ENCODE results near the gene LRR1. TPM values are rescaled to one million over a fixed set of nuclear protein-coding genes. Genes with fewer than 3 reads are reported as not detected.

LRR1 gene
- total and polyA plus RNA-seq, 2 of the 4 experiments (the other 2 are of a cell fraction): 11.6 to 20.8 TPM

DNA sequence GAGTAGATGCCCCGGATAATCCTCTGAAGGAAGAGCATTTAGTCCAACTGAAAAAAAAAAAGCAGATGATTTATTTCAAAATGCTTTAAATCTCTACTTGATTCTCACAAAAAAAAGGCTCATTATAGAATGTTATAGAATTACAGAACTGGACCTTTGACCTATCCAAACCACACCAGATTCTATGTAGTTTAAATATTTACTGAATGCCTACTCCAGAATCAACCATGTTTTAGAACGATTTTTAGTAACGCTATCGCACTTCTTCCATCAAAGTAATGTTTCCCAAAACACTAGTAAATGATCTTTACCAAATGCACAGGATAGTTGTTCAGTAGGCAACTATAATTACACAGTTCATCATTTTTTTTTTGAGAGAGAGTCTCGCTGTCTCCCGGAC, 15.1 kb upstream of the LRR1 start:
- CTCF ChIA-PET: no interaction called here
- Histone ChIP-seq H2BK20ac (ENCODE audit: low read depth, low read length) (no peak overlapping the region), H4K20me1 (ENCODE audit: insufficient read depth, low read length) (peaks cover 64% of the 10 kb centered on the region), H4K5ac (ENCODE audit: low read depth, low read length) (no peak overlapping the region), H3K4ac (ENCODE audit: low read depth, low read length) (no peak overlapping the region), H3K23ac (ENCODE audit: low read depth, low read length) (no peak overlapping the region), H2AK9ac (replicated peaks; ENCODE audit: low read depth, low read length, poor library complexity) (no peak overlapping the region), H2BK5ac (ENCODE audit: low read depth, low read length, poor library complexity, severe bottlenecking) (no peak overlapping the region), H3K36me3 (ENCODE audit: control insufficient read depth, insufficient read depth, low read length) (peaks cover 17% of the 10 kb centered on the region), H3K27ac (ENCODE audit: insufficient read depth, low read length) (peak overlapping the region; percentile 31; the same call in 1 of the 2 replicates), H3K4me2 (ENCODE audit: low read depth, low read length) (peak overlapping the region; percentile 34), H3K9me1 (ENCODE audit: insufficient read depth, low read length) (peaks cover 17% of the 10 kb centered on the region), H4K8ac (ENCODE audit: low read depth in 2 of 2, low read length in 2 of 2) (no peak overlapping the region), H3K14ac (replicated peaks; ENCODE audit: low read depth, low read length) (no peak overlapping the region), H2AFZ (replicated peaks; ENCODE audit: low read length, poor library complexity) (no peak overlapping the region), H3K56ac (ENCODE audit: extremely low read depth, insufficient read depth, low read length) (no peak overlapping the region), H3K9ac (ENCODE audit: low read depth, low read length) (no peak overlapping the region), H3K4me3 (ENCODE audit: insufficient read depth, low read depth, low read length) (peak overlapping the region; percentile 2; the same call in 1 of the 2 replicates), H2BK15ac (ENCODE audit: low read depth, low read length) (no peak overlapping the region), H4K91ac (ENCODE audit: insufficient read depth, low read depth, low read length) (no peak overlapping the region), H3K18ac (ENCODE audit: low read depth, low read length) (no peak overlapping the region), H2BK120ac (ENCODE audit: low read depth, low read length) (no peak overlapping the region), H3K79me1 (ENCODE audit: low read depth in 1 of 2, low read length in 2 of 2) (peaks cover 25 to 68% of the 10 kb centered on the region in 2 experiments), H3K9me3 (ENCODE audit: control insufficient read depth, insufficient read depth, low read length) (no peaks in the 10 kb centered on the region), H2AK5ac (ENCODE audit: low read depth, low read length) (no peak overlapping the region), H3K27me3 (ENCODE audit: control insufficient read depth, insufficient read depth, low read length) (no peaks in the 10 kb centered on the region), H3K4me1 (ENCODE audit: control insufficient read depth, insufficient read depth, low read length) (peaks cover 6% of the 10 kb centered on the region)
- ATAC-seq (ENCODE audit: low read depth) (no peak), DNase-seq (peak; percentile 38)
- POLR2A ChIA-PET (ENCODE audit: unreplicated experiment): no interaction called here
- in situ Hi-C loops (cut with MboI; ENCODE audit: low sequenced_read_pairs): no loop called here
- dilution Hi-C loops (cut with HindIII; ENCODE audit: low sequenced_read_pairs, unreplicated experiment): no loop called here
- BruUV-seq (replicated peaks): no TSS peak
- TF ChIP-seq, protein P1, sequence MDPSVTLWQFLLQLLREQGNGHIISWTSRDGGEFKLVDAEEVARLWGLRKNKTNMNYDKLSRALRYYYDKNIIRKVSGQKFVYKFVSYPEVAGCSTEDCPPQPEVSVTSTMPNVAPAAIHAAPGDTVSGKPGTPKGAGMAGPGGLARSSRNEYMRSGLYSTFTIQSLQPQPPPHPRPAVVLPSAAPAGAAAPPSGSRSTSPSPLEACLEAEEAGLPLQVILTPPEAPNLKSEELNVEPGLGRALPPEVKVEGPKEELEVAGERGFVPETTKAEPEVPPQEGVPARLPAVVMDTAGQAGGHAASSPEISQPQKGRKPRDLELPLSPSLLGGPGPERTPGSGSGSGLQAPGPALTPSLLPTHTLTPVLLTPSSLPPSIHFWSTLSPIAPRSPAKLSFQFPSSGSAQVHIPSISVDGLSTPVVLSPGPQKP (IDR thresholded peaks at IDR 0.05; ENCODE audit: borderline replicate concordance, low read depth, low read length): no peak
- TF ChIP-seq BHLHE40 (IDR thresholded peaks at IDR 0.05; ENCODE audit: low read depth, low read length) (no peak), SMC3 (IDR thresholded peaks at IDR 0.05; ENCODE audit: low read depth, low read length) (no peak), MXI1 (IDR thresholded peaks at IDR 0.05; ENCODE audit: borderline replicate concordance, low read depth, low read length) (no peak), MAFK (IDR thresholded peaks at IDR 0.05; ENCODE audit: low read depth, low read length) (no peak), RFX5 (IDR thresholded peaks at IDR 0.05; ENCODE audit: low read depth, low read length) (no peak), RAD21 (IDR thresholded peaks at IDR 0.05; ENCODE audit: low read length) (no peak)
- no CpG with 5 or more reads among the region's 6 CpGs for WGBS, 2 experiments (ENCODE audit: extremely low coverage in 2 of 2, insufficient read length in 1 of 2)
- intact Hi-C loops (cut with micrococcal nuclease): no loop called here
